Fibroblast of skin of abdomen (primary cell): ENCODE results near the gene PCNX1.
"Not testable (repeated sequence)": the region's sequence is repeated elsewhere in the genome, so short reads cannot be mapped to it uniquely, and the experiment has no call there.

ENCODE experiments used
- DNase-seq: peaks from one replicate; pipeline ENCODE4 v3.0.0-alpha.2; 2013

PCNX1 gene

DNA sequence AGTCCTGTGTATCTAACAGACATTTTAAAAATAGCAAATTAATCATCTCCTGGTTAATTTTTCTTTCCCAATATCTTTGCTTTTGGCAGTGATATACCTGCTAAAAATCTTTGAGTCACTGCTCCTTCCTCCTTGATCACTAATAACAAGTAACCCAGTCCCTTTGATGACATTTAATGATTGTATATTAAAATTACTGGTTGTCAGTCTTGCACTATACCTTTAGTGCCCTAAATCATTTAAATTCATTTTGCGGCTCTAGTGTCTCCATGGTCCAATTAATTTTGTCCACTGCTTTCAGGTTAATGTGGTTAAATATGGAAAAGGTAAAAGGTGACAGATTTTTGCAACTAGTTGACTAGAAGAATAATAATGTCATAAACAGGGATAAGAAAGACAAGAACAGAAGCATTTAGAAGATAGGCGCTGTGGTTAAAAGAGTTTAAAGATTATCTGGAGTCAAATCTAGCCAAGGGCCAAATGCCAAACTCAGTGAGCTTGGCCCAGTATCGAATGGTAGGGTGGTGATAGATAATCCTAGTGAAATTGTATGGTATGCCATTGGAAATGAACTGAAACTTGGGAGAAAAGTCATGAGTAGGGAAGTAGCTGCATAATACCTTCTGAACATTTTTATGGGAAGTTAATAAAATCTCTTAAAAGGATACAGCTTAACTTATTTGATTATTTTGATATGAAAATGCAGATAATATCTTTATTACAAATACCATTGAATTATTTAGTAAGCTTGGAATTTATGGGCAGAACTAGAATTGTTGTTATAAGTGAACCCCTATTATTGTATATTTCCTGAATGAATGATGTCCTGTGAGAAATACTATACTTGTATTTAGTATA lies 115.0 kb downstream of the PCNX1 start:
- no peak for DNase-seq

DNA sequence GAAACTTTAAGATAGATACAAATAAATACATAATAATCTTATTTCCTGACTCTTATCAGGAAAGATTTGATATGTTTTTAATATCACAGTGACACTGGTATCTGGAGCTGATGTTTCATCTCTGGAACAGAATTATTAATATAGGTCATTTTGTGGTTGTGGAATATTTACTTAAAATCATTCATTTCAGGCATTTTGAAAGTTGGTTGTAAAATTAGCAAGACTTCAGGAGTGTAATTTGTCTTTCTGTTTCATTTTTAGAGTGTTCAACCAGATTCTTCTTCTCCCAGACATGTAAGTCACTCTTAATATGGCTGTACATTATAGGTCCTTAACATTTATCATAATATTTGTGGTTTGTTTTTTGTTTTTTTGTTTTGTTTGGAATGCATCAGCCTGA lies 115.7 kb downstream of the PCNX1 start:
- no peak for DNase-seq

DNA sequence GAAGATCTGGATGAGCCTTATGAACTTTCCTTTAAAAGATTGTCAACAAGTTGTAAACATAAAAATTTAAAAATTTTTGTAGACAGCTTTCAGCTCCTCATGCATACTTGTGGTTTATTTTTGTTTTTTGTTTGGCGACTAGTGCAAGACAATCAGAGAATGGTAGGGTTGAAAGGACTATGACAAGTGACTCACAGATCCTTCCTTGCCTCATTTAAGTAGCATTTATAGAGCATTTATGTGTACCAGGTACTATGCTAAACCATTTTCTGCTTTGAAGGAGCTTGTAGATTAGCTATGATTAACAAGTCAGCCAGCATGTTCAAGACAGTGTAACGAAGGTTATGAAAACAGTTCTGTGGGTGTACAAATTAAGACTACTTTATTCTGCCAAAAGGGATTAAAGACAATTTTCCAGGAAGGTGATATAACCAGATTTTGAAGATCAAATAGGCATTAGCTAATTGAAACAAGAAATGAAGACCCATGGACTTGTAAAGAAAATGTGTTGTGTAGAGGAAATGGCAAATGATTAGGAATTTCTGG lies 122.0 kb downstream of the PCNX1 start:
- no peak for DNase-seq

DNA sequence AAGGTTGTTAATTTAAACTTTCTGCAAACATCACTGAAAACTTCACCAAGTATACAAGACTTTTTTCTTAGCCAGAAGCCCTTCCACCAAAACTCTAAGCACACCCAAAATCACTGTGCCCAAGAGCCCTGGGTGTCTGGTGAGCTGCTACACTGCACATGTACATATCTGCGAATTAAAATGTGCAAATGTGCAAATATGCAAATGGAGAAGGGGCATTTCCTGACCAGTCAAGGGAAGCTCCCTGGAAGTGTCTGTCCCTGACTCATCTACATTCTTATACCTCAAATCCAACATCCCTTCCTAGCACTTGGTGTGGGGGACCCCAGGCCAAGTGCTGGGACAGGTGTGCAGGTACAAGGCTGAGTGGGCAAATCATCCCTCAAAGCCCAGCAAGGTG lies 123.7 kb downstream of the PCNX1 start:
- no peak for DNase-seq

DNA sequence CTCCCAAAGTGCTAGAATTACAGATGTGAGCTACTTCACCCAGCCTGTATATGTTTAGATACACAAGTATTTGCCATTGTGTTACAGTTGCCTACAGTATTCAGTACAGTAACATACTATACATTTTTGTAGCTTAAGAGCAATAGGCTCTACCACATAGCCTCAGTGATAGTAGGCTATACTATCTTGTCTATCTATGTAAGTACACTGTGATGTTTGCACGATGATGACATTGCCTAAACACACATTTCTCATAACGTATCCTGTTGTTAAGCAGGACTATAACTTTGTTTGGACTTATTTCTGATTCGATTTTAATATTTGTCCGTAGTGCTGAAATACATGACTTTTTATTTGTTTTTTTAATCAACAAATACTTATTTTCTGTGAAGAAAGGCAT lies 129.2 kb downstream of the PCNX1 start:
- DNase-seq = no peak

DNA sequence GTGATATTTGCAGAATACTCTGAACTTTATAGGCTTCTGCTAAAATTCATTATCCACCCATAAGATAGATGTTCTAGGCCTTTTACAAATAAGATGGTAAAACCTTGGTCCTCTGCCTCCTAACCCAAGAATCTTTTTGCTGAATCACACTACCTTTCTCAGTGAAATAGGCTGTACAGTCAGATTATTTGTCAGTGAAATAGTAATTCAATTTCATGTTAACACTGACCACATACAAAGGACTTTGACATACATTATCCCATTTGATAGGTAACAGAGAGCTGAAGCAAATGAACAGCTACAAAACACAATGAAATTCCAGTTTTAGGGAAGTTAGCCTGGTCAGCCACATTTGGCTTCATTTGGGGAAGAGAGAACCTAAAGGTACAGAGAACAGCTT lies 141.1 kb downstream of the PCNX1 start:
- DNase-seq = no peak

DNA sequence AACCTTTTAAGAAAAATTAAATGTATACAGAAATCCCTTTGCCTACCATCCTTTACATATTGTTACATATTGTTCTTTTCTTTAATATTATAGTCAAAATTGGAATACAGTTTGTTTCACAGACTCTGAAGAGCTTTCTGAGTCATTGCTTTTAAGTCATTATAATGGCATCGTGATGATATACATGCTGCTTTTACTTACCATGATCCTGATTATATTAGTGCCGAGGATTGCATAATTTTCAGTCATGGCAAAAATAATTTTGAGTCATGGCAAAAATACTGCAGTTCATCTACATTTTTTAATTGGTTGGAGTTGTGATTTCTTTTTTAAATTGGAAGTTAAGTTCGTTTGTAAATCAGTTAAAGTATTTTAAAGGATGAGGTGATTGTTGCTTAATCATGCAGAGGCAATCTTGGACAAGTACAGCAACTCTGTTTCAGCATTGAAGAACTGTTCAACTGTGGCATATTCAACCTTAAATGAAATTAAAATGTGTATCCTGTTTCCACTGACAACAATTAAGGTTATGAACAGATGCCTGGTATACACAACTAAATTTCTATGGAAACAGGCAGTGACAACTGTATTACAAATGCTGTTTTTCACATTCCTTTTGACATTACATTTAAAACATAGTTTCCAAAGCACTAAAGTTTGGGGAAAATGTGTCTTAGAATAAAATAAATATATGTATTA lies 142.3 kb downstream of the PCNX1 start:
- DNase-seq = peak; percentile 30

DNA sequence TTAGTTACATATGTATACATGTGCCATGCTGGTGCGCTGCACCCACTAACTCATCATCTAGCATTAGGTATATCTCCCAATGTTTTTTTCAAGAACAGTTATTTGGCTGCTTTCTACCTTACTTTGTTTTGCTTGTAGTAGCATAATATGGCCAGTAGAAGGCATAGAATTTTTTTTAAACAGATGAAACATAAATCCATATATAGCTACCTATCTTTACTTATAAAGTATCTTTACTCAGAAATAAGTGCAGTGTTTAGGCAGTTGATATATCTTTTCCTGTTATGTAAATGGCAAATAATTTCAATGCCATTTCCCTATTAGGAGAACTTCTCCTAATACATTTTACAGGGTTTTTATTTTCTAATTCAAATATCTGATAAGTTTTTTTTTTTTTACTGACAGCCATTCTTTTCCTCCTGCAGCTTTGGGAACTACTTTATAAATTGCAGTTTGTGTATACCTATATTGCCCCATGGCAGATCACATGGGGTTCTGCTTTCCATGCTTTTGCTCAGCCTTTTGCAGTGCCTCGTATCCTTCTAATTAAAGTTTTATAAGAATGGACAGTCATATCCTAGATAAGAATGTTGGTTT lies 143.1 kb downstream of the PCNX1 start:
- no peak for DNase-seq

DNA sequence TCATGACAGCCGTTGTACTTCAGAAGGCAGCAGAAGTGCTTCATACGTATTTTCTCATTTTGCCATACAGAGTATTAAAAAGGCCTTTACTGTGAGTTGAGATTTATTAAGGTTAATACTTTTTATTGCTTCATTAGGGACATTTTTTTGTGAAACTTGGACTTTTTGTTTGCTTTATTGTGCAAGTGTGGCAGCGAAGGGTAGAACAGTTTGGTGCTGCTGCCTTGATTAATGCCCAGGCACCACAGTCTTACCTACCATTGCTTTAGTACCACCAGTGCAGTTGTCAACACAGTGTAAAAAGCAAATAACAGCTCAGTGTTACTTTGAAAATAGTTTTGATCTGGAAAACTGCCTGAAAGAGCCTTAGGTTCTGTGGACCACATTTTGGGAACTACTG lies 147.4 kb downstream of the PCNX1 start:
- no peak for DNase-seq

DNA sequence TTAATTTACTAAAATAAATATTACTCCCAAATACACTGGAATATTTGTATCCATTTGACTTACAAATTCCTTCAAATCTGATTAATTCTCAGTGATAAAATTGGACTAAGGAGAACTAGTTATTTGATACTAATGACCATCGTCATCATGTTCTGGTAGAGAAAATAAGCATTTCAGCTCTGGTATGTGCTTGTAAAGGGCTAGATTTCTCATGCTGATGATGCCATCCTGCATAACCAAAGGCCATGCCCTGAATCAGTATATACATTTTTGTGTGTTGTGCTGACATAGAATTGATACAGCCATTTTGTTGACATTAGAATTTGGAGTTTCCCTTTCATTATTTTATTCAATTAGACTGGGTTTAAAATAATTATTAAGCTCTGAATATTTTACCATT lies 148.9 kb downstream of the PCNX1 start:
- no peak for DNase-seq

DNA sequence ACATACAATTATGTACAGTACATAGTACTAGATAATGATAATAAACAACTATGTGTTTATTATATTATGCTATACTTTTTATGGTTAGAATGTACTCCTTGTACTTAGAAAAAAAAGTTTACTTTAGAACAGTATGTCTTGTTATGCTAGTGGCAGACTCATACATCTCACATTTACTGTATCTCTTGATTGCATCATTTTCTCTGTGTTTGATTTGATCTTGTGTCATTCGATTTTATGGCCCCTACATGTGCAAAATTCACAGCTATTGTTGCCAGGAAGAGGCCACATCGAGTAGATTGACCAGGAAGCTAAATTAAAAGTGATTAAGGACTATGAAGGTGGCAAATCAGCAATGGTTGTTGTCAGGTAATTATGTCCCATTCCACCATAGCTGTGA lies 153.0 kb downstream of the PCNX1 start:
- DNase-seq = no peak

DNA sequence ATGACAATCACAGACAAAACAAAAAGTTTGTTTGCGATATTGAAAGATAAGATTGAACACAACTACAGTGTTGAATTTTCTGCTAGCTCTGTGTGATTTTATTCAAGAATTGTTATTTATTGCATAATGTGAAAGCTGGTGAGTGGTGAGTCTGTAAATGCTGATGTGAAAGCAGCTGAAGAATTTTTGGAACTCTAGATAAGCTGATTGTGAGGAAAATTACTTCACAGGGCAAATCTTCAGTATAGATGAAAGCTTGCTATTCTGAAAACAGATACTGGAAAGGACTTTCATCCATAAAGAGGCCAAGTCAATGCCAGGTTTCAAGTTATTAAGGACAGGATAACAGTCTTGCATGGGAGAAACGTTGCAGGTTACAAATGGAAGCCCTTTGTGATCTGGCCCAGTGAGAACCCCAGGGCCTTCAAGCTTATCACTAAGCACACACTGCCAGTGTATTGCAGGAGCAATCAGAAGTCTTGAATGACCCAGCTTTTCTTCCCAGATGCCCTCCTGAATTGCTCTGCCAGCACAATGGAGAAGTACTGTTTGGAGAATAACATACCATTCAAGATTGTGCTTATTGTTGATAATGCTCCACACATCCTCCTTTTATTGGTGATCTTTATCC lies 153.7 kb downstream of the PCNX1 start:
- DNase-seq = no peak

DNA sequence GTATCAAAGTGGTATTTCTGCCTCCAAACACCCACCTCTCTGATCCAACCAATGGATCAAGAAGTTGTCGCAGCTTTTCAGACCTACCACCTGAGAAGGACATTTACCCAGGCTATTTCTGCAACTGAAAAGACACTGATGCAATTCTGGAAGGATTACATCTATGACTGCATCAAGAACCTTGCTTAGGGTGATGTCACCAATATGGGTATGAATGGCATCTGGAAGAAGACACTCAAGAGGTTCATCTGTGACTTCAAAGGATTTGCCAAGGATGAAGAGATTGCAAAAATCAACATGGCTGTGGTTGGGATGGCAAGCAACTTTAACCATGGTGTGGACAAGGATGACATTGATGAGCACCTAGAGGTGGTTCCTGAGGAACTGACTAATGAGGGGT lies 154.2 kb downstream of the PCNX1 start:
- DNase-seq = peak; percentile 31

DNA sequence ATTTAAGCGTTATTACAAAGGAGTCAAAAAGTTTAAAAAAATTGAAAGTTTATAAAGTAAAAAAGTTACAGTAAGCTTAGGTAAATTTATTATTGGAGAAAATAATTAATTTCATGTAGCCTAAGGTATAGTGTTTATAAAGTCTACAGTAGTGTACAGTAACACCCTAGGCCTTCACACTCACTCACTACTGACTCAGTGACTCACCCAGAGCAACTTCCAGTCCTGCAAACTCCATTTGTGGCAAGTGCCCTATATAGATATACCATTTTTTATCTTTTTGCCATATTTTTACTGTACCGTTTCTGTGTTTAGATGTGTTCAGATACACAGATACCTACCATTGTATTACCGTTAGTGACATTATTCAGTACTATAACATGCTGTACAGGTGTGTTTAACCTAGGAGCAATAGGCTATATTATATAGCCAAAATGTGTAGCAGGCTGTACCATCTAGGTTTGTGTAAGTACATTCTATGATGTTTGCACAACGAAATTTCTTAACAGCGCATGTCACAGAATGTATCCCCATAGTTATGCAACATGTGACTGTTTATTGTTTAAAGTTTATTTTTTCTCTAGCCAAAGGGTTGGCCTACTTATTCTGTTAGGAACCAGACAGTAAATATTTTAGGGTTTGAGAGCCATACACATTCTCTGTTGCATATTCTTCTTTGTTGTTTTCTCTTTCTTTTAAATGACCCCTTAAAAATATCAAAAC lies 155.5 kb downstream of the PCNX1 start:
- DNase-seq = no peak

DNA sequence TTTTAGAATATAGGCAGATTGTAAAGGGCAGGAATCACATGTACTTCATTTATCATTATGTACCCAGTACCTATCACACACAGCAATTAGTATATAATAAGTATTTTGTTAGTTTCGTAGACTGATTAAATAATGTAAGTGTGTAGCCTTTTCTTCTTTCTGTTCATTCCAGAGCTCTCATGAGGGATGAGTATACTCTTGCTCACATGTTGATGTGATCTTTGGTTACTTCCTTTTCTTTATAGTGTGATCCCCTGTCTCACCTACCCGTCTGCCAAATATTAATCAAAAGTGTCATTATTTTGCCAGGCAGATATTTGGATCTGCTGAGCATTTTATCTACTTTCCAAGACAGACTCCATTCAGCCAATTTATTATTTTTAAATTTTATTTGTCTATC lies 156.1 kb downstream of the PCNX1 start:
- DNase-seq = no peak

DNA sequence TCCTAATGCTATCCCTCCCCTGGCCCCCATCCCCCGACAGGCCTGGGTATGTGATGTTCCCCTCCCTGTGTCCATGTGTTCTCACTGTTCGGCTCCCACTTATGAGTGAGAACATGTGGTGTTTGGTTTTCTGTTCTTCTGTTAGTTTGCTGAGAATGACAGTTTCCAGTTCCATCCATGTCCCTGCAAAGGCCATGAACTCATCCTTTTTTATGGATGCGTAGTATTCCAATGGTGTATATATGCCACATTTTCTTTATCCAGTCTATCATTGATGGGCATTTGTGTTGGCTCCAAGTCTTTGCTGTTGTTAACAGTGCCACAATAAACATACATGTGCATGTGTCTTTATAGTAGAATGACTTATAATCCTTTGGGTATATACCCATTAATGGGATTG lies 157.5 kb downstream of the PCNX1 start:
- DNase-seq = not testable (repeated sequence)

DNA sequence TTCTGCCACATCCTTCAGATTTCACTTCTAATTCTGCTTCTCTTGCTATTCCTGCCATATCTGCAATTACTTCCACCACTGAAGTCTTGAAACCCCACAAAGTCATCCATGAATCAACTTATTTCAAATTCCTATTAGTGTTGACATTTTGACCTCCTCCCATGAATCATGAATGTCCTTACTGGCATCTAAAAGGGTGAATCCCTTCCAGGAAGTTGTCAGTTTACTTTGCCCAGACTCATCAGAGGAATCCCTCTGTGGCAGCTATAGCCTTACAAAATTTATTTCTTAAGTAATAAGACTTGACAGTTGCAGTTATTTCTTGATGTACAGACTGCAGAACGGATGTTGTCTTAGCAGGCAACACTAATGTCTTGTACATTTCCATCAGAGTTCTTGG lies 162.9 kb downstream of the PCNX1 start:
- DNase-seq = peak; percentile 24

DNA sequence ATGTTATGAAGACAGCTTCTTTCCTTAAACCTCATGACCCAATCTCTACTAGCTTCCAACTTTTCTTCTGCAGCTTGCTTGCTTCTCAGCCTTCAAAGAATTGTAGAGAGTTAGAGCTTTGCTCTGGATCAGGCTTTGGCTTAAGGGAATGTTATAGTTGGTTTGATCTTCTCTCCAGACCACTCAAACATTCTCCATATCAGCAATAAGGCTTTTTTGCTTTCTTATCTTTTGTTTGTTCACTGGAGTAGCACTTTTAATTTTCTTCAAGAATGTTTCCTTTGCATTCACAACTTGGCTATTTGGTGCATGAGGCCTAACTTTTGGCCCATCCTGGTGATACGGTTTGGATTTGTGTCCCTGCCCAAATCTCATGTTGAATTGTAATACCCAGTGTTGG lies 163.8 kb downstream of the PCNX1 start:
- DNase-seq = no peak

DNA sequence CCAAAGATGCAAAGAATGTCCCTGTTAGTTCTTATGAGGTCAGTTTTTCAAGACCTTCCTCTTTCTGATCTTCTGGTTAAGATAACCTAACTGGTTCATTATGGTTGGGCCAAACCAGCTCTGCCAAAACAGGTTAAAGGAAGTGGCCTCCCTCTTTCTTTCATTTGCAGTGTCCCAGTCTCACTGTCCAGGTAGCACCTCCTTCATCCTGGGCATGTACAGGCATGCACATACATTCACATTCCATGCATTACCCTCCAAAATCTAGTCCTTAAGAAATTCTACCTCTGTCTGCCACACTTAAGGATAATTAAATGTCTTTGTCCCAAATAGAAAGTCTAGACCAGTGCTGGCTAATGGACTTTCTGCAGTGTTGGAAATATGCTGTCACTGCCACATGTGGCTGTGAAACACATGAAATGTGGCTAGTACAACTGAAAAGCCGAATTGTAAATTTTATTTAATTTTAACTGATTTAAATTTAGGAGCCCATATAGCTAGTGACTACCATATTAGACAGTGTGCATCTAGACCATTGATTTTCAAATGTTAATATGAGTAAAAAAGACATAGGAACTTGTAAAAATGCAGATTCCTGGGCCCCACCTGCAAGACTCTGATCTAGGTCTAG lies 169.3 kb downstream of the PCNX1 start:
- no peak for DNase-seq

DNA sequence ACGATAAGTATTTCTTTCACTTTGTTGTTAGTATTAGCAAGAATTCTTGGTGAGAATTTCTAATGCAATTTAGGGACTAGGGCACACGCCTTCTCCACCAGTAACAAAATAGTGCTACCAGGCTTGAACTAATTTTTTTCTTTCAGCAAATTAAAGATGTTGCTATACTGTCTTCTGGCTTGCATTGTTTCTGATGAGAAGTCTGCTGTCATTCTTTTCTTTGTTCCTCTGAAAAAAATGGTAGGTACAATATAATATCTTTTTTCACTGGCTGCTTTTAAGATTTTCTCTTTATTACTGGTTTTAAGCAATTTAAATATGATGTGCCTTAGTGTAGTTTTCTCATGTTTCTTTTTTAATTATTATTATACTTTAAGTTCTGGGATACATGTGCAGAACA lies 171.2 kb downstream of the PCNX1 start:
- no peak for DNase-seq

DNA sequence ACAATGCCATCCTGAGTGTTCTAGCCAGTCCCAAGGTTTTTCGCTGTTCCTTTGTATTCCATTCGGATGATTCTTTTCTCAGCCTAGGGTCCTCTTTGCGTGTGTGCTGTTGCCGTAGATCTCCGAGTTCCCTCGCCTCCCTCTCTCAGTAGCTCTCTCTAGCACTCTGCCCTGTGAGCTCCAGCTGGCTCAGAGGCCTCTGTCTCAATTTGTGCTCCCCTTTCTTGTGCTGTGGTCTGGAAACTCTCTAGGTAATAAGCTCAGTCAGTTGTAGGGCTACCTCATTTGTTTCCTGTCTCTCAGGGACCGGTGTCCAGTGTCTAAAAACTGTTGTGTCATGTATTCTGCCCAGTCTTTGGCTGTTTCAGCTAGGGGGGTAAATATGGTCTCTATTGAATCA lies 179.3 kb downstream of the PCNX1 start:
- DNase-seq = no peak

DNA sequence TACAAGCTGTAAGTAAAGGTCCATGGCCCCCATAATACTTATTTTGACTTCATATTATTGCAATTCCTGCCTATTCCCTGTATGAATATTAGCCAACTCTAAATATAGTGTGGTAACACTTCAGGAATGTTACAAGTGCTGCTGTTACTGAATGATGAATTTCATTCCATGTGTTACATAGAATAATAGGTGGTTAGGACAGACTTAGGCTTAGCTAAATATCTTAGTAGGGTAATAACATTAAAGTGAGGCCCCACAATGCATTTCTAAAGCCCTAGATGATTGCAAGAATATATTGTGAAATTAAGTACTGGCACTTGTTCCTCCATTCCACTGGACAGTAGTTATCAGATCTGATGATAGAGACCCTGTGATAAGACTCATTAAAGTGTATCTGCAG lies 182.7 kb downstream of the PCNX1 start:
- DNase-seq = peak; percentile 72
